Peyer's patch (tissue), 4 donors: ENCODE data around the gene RASGRF2.

Experiments used
- CTCF ChIP-seq, 6 experiments: fragments of 450-650 bp in 4 of 6; fragments of 200-600 bp in 2 of 6; sonication (generic) in 1 of 6; IDR thresholded peaks; one replicate each; pipeline ENCODE4 v1.5.1; 2017 to 2019; ENCODE audit warnings: antibody characterized with exemption in 6 of 6, mild to moderate bottlenecking in 3 of 6, moderate library complexity in 1 of 6
- POLR2A ChIP-seq, 2 donors: fragments of 450-650 bp; IDR thresholded peaks; one replicate each; pipeline ENCODE4 v1.5.1; 2017; ENCODE audit warnings: antibody characterized with exemption in 2 of 2, mild to moderate bottlenecking in 2 of 2, moderate library complexity in 2 of 2

GRCh38 chr5:81244451-81244850 is 284.3 kb downstream of the RASGRF2 start:
- no peak for TF ChIP-seq POLR2A (IDR thresholded peaks at IDR 0.05)
- TF ChIP-seq CTCF (IDR thresholded peaks at IDR 0.05), result no peak
